ENCODE measurements around the gene TMEM74B.
A peak's percentile ranks its signal among the peaks of the same experiment; 100 is the strongest.
"Not testable (repeated sequence)": the region's sequence is repeated elsewhere in the genome, so short reads cannot be mapped to it uniquely, and the experiment has no call there.

Gene TMEM74B

DNA sequence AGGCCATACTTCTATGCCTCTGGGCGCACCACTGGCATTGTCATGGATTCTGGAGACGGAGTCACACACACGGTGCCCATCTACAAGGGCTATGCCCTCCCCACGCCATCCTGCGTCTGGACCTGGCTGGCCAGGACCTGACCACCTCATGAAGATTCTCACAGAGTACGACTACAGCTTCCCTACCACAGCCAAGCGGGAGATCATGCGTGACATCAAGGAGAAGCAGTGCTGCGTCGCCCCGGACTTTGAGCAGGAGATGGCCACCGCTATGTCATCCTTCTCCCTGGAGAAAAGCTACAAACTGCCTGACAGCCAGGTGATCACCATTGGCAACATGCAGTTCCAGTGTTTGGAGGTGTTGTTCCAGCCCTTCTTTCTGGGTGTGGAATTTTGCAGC, 23.8 kb downstream of the TMEM74B start:
- Mint-ChIP-seq H3K27me3 (no peaks in the 10 kb centered on the region), H3K4me3 (no peak overlapping the region), H3K4me1 (ENCODE audit: low read depth) (no peaks in the 10 kb centered on the region), H3K9me3 (no peaks in the 10 kb centered on the region), H3K36me3 (ENCODE audit: low read depth) (peaks cover 78% of the 10 kb centered on the region), H3K27ac (no peak overlapping the region)
- intact Hi-C loops (cut with micrococcal nuclease) = no loop called here

DNA sequence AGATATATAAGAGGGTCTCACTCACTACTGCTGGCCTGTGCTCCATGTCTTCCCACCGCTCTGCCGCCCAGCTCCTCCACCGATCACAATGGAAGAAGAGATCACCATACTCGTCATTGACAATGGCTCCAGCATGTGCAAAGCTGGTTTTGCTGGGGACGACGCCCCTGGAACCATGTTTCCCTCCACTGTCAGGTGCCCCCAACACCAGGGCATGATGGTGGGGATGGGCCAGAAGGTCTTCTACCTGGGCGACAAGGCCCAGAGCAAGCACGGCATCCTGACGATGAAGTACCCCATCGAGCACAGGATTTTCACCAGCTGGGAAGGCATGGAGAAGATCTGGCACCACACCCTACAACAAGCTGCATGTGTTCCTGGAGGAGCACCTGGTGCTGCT, 24.3 kb downstream of the TMEM74B start:
- intact Hi-C loops (cut with micrococcal nuclease) = no loop called here
- no peaks in the 10 kb centered on the region for H3K27me3 Mint-ChIP-seq
- H3K4me3 Mint-ChIP-seq = no peak overlapping the region
- peaks cover 78% of the 10 kb centered on the region for H3K36me3 Mint-ChIP-seq (ENCODE audit: low read depth)
- H3K9me3 Mint-ChIP-seq = no peaks in the 10 kb centered on the region
- H3K27ac Mint-ChIP-seq = no peak overlapping the region
- H3K4me1 Mint-ChIP-seq (ENCODE audit: low read depth) = no peaks in the 10 kb centered on the region

DNA sequence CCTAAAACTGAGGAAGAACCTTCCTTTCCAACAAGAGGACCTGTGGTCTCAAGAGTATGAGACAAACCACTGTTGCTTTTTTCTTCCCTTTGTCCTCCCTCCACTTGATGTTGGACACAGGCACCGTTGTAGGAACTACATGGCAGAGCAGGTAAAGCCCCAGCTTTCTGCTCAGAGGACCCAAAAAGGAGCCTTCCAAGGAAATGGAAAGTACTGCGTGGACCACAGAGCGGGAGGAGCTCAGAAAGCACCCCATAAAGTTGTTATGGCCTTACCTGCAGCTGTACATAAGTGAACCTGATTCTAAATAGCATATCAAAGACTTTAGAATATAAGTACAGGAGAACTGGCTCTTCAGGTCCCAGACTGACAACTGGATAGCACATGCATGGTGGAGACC, 29.4 kb downstream of the TMEM74B start:
- H3K4me1 Mint-ChIP-seq (ENCODE audit: low read depth) = no peaks in the 10 kb centered on the region
- no peak overlapping the region for H3K27ac Mint-ChIP-seq
- intact Hi-C loops (cut with micrococcal nuclease) = no loop called here
- H3K36me3 Mint-ChIP-seq (ENCODE audit: low read depth) = peaks cover 84% of the 10 kb centered on the region
- H3K27me3 Mint-ChIP-seq = no peaks in the 10 kb centered on the region
- no peak overlapping the region for H3K4me3 Mint-ChIP-seq
- no peaks in the 10 kb centered on the region for H3K9me3 Mint-ChIP-seq

DNA sequence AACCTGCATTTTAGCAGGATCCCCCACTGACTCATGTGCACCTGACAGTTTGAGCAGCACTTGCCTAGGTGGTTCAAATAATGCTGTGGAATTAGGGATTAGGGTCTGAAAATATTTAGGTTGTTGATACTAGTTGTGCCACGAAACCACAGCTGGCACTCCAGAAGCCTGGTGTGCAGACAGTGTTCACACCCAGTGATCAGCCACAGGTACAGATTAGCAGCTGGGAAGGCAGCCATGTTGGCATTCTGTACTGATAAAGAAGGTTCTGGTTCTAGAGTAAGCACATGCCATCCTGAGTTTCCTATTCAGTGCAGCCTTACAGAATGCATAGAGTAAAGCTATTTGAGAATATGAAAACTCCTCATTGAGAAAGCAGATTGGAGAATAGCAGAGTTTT, 30.1 kb downstream of the TMEM74B start:
- Mint-ChIP-seq H3K27ac (no peak overlapping the region), H3K36me3 (ENCODE audit: low read depth) (peaks cover 81% of the 10 kb centered on the region), H3K4me1 (ENCODE audit: low read depth) (no peaks in the 10 kb centered on the region), H3K9me3 (no peaks in the 10 kb centered on the region), H3K27me3 (no peaks in the 10 kb centered on the region), H3K4me3 (no peak overlapping the region)
- intact Hi-C loops (cut with micrococcal nuclease) = no loop called here

DNA sequence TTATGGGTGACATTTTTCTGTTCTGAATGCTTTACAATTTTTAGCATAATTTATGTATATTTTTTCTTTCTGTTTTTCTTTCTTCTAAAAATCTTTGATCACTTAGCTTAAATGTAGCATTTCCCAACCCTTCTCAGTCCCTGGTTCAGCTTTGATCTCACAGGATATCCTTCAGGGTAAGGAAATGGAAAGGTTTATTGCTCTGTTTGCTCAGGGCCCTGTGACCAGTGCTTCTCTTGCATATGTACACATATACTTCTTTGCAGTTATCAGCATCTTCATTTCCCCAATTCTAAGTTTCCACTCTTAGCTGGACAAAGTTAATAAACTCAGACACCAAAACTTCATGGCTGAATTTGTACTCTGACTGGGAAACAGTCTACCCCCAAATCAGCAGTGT, 30.6 kb downstream of the TMEM74B start:
- Mint-ChIP-seq H3K36me3 (ENCODE audit: low read depth) (peaks cover 83% of the 10 kb centered on the region), H3K4me1 (ENCODE audit: low read depth) (no peaks in the 10 kb centered on the region), H3K27ac (no peak overlapping the region), H3K4me3 (no peak overlapping the region), H3K9me3 (no peaks in the 10 kb centered on the region), H3K27me3 (no peaks in the 10 kb centered on the region)
- intact Hi-C loops (cut with micrococcal nuclease) = no loop called here

DNA sequence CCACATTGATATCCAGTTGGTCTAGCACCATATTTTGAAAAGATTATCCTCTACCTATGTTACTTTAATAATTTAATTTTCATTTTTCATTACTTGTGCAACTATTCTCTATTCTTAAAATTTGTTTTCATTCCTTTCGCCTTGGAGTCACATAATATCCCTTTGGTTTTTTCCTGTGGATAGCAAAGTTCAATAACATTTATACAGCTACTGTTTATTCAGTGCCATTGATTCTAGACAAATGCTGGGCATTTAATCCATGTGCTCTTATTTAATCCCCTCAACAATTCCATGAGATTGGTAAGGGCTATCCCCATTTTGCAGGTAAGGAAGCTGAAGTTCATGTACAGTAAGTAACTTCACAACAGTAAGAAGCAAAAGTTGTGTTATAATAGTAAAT, 33.8 kb downstream of the TMEM74B start:
- no peaks in the 10 kb centered on the region for H3K4me1 Mint-ChIP-seq (ENCODE audit: low read depth)
- intact Hi-C loops (cut with micrococcal nuclease) = no loop called here
- no peaks in the 10 kb centered on the region for H3K27me3 Mint-ChIP-seq
- no peak overlapping the region for H3K4me3 Mint-ChIP-seq
- H3K36me3 Mint-ChIP-seq (ENCODE audit: low read depth) = peaks cover 82% of the 10 kb centered on the region
- H3K27ac Mint-ChIP-seq = no peak overlapping the region
- no peaks in the 10 kb centered on the region for H3K9me3 Mint-ChIP-seq

DNA sequence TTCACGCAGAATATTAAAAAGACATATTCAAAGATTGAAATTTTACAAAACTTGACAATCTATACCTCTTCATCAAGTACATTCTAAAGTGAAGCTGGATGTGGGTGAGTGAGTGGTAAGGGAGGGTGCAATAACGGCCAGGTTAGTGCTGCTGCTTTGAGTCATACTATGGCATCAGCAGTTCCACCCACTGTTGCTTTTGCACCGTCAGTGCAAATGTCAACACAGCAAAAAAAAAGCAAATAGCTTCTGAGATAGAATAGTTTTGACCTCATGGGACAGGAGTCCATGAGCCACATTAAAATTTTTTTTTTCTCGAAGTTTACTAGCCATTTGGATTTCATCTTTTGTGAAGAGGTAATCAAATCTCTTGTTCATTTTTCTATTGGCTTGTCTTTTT, 34.6 kb downstream of the TMEM74B start:
- H3K4me3 Mint-ChIP-seq = no peak overlapping the region
- H3K4me1 Mint-ChIP-seq (ENCODE audit: low read depth) = no peaks in the 10 kb centered on the region
- H3K27ac Mint-ChIP-seq = no peak overlapping the region
- H3K9me3 Mint-ChIP-seq = no peaks in the 10 kb centered on the region
- peaks cover 82% of the 10 kb centered on the region for H3K36me3 Mint-ChIP-seq (ENCODE audit: low read depth)
- intact Hi-C loops (cut with micrococcal nuclease) = no loop called here
- no peaks in the 10 kb centered on the region for H3K27me3 Mint-ChIP-seq

DNA sequence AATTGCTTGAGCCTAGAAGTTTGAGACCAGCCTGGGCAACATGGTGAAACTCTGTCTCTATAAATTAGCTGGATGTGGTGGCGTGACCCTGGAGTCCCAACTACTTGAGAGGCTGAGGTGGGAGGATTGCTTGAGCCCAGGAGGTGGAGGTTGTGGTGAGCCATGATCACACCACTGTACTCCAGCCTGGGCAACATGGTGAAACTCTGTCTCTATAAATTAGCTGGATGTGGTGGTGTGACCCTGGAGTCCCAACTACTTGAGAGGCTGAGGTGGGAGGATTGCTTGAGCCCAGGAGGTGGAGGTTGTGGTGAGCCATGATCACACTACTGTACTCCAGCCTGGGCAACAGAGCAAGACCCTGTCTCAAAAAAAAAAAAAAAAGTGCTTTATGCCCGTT, 35.0 kb downstream of the TMEM74B start:
- peaks cover 82% of the 10 kb centered on the region for H3K36me3 Mint-ChIP-seq (ENCODE audit: low read depth)
- intact Hi-C loops (cut with micrococcal nuclease); H3K4me3 Mint-ChIP-seq; H3K27ac Mint-ChIP-seq; H3K9me3 Mint-ChIP-seq; H3K27me3 Mint-ChIP-seq; H3K4me1 Mint-ChIP-seq (ENCODE audit: low read depth): not testable (repeated sequence)

DNA sequence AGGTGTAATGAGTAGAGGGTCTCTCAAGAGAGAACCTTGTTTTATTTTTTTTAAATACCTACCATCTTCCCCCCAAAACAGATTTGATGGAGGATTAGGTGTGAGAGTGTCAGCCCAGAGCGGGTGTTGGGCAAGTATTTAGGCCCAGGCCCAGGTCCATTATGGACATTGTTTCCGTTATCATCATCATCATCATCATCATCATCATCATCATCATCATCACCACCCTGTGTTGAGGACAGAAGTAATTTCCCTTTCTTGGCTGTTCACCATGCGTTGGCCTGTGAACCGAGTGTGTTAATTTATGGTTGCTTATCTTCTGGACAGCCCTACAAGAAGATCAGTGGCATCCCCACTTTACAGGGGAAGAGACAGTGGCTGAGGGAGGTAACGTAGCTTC, 37.8 kb downstream of the TMEM74B start:
- H3K27ac Mint-ChIP-seq = no peak overlapping the region
- no peaks in the 10 kb centered on the region for H3K4me1 Mint-ChIP-seq (ENCODE audit: low read depth)

DNA sequence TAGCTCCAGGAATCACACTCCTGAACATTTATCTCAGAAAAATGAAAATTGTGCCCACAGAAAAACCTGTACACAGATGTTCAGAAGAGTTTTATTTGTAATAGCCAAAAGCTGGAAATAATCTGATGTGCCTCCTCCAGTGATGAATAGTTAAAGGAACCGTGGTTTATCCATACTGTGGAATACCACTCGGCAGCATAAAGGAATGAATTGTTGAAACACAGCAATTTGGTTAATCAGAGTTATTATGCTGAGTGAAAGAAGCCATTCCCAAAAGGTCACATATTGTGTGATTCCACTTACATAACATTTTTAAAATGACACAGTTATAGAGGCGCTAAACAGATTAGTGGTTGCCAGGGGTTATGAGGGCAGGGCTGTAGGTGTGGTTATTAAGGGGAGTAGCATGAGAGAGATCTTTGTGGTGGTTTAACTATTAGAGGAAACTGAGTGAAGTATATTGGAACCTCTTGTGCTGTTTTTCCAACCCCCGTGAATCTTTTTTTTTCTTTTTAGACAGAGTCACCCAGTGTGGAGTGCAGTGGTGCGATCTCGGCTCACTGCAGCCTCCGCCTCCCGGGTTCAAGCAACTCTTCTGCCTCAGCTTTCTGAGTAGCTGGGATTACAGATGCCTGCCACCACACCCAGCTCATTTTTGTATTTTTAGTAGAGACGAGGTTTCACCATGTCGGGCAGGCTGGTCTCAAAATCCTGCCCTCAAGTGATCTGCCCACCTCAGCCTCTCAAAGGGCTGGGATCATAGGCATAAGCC, 40.2 kb downstream of the TMEM74B start:
- no peak overlapping the region for H3K27ac Mint-ChIP-seq
- H3K9me3 Mint-ChIP-seq = no peaks in the 10 kb centered on the region
- no peak overlapping the region for H3K4me3 Mint-ChIP-seq
- intact Hi-C loops (cut with micrococcal nuclease) = no loop called here
- no peaks in the 10 kb centered on the region for H3K4me1 Mint-ChIP-seq (ENCODE audit: low read depth)
- peaks cover 81% of the 10 kb centered on the region for H3K36me3 Mint-ChIP-seq (ENCODE audit: low read depth)
- no peaks in the 10 kb centered on the region for H3K27me3 Mint-ChIP-seq

More for the DNA sequence above, 37.8 kb downstream of the TMEM74B start:
- peaks cover 75% of the 10 kb centered on the region for H3K36me3 Mint-ChIP-seq (ENCODE audit: low read depth)
- H3K4me3 Mint-ChIP-seq = no peak overlapping the region
- no peaks in the 10 kb centered on the region for H3K9me3 Mint-ChIP-seq
- intact Hi-C loops (cut with micrococcal nuclease) = no loop called here
- H3K27me3 Mint-ChIP-seq = no peaks in the 10 kb centered on the region

DNA sequence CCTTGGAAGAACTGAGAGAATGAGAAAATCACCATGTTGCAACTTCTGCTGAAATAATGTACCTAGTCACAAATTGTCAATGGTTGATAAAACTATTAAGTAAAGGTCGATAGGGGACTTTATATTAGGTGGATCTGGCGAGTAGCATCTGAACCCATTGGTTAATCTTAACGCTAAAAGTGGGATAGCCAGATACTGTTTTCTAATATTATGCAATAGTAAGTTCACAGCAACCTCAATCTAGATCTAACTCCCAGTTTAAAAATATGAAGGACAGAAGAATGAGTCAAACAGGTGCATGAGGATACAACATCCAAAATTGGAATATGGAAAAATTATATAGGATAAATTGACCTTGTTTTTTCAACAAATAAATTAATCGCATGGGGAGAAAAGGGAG, 47.5 kb downstream of the TMEM74B start:
- Mint-ChIP-seq H3K36me3 (ENCODE audit: low read depth) (peaks cover 99% of the 10 kb centered on the region), H3K4me1 (ENCODE audit: low read depth) (peaks cover 12% of the 10 kb centered on the region), H3K27ac (no peak overlapping the region), H3K9me3 (peaks cover 7% of the 10 kb centered on the region), H3K4me3 (no peak overlapping the region), H3K27me3 (no peaks in the 10 kb centered on the region)
- intact Hi-C loops (cut with micrococcal nuclease) = no loop called here

DNA sequence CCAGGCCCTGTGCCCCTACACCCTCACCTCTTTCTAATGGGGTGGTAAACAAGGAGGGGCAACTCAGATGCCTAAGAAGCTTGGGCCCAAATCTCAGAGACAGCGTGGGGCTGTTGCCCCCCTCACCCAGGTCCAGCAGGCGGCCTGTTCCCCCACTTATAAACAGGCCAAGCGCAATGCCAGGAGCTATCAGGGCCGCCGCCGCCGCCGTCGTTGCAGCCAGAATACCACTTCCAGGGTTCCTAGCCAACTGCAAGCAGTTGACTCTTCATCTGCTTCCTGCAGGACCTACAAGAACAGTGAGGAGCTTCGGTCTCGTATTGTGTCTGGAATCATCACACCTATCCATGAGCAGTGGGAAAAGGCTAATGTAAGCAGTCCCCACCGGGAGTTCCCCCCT, 49.9 kb downstream of the TMEM74B start:
- peaks cover 7% of the 10 kb centered on the region for H3K9me3 Mint-ChIP-seq
- H3K36me3 Mint-ChIP-seq (ENCODE audit: low read depth) = peaks cover 99% of the 10 kb centered on the region
- peaks cover 31% of the 10 kb centered on the region for H3K4me1 Mint-ChIP-seq (ENCODE audit: low read depth)
- no peak overlapping the region for H3K4me3 Mint-ChIP-seq
- no peaks in the 10 kb centered on the region for H3K27me3 Mint-ChIP-seq
- intact Hi-C loops (cut with micrococcal nuclease) = no loop called here
- H3K27ac Mint-ChIP-seq = no peak overlapping the region

DNA sequence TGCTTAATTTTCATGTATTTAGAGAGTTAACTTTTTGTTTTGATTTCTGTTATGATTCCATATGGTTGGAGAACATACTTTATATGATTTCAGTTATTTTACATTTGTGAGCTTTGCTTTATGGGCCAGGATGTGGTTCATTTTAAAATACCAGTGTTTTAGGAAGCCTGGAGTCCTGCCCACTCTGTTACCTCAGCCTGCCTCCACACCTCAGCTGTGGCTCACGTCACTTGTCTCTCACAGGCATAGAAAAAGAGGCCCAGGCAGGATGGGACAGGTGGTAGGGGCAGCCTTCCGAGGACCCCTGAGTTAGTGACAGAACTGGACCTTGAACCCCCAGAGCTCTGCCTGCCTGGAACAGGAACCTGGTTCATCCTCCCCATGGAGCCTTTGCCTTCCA, 50.4 kb downstream of the TMEM74B start:
- intact Hi-C loops (cut with micrococcal nuclease) = no loop called here
- no peak overlapping the region for H3K27ac Mint-ChIP-seq
- peaks cover 99% of the 10 kb centered on the region for H3K36me3 Mint-ChIP-seq (ENCODE audit: low read depth)
- peaks cover 33% of the 10 kb centered on the region for H3K4me1 Mint-ChIP-seq (ENCODE audit: low read depth)
- peaks cover 7% of the 10 kb centered on the region for H3K9me3 Mint-ChIP-seq
- H3K27me3 Mint-ChIP-seq = no peaks in the 10 kb centered on the region
- no peak overlapping the region for H3K4me3 Mint-ChIP-seq

DNA sequence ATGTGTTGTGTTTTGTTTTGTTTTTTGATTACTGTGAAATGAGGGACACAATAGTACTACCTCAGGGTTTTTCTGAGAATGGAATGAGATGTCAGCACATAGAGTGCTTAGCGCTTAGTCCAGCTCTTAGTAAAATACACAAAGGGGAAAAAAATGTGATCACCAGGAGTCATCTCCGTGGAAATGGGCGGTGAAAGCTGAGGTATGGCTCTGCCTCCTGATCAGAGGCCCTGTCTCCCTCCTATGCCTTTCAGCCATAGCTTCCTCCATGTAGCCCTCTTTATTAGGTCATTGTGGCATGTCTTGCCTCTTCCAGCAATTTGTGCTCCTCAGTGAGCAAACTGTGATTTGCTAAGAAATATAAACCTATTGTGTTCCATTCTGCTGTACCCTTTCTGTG, 53.4 kb downstream of the TMEM74B start:
- Mint-ChIP-seq H3K9me3 (peaks cover 7% of the 10 kb centered on the region), H3K27ac (peak overlapping the region; percentile 84), H3K4me3 (peak overlapping the region; percentile 35), H3K27me3 (no peaks in the 10 kb centered on the region), H3K4me1 (ENCODE audit: low read depth) (peaks cover 40% of the 10 kb centered on the region), H3K36me3 (ENCODE audit: low read depth) (peaks cover 99% of the 10 kb centered on the region)
- intact Hi-C loops (cut with micrococcal nuclease) = no loop called here

DNA sequence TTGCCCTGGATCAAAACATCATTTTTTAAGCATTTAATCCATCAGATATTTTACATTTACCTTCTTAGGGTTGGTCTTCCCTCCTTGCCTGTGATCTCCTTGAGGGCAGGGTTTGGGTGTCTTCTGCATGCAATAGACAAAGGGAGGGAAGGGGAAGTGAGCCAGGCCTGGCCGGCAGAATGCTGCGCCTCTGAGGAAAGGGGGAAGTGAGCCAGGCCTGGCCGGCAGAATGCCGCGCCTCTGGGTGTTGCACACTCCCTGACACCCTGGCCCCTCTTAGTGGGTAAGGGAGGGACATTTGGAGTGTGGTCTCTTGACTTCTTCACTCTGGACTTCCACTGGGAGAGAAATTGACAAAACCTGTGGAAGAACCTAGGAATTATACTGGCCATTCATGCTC, 53.9 kb downstream of the TMEM74B start:
- peaks cover 99% of the 10 kb centered on the region for H3K36me3 Mint-ChIP-seq (ENCODE audit: low read depth)
- H3K27me3 Mint-ChIP-seq = no peaks in the 10 kb centered on the region
- H3K9me3 Mint-ChIP-seq = peaks cover 7% of the 10 kb centered on the region
- H3K4me1 Mint-ChIP-seq (ENCODE audit: low read depth) = peaks cover 43% of the 10 kb centered on the region
- intact Hi-C loops (cut with micrococcal nuclease) = no loop called here
- H3K27ac Mint-ChIP-seq = peak overlapping the region; percentile 84
- H3K4me3 Mint-ChIP-seq = peak overlapping the region; percentile 35
